ENCODE measurements around the gene FETUB. TPM values are rescaled to one million over a fixed set of nuclear protein-coding genes. Genes with fewer than 3 reads are reported as not detected.
"Not testable (repeated sequence)": the region's sequence is repeated elsewhere in the genome, so short reads cannot be mapped to it uniquely, and the experiment has no call there.

FETUB gene
- total and polyA plus RNA-seq, 12 donors = 0.21 to 0.42 (median 0.30) TPM; not detected in 8

- H3K4me3 ChIP-seq = no peak overlapping the region
- no peaks in the 10 kb centered on the region for H3K36me3 ChIP-seq
- no peak overlapping the region for H3K27ac ChIP-seq
- H3K27me3 ChIP-seq = peaks cover 0 to 21% (median 3%) of the 10 kb centered on the region in 7 donors
- intact Hi-C loops (cut with DNase I) = no loop called here
- 81 to 85% methylated on average over 1 of the region's 1 CpG for WGBS, 2 donors
- DNase-seq (no peak), ATAC-seq (no peak)
- H3K9me3 ChIP-seq = no peaks in the 10 kb centered on the region
- H3K4me1 ChIP-seq = no peaks in the 10 kb centered on the region
- no peak for TF ChIP-seq CTCF (IDR thresholded peaks at IDR 0.05)
These were observed 39.0 kb downstream of the FETUB start for GRCh38 chr3:186679151-186679550.

- ATAC-seq = no peak
- 89 to 97% methylated on average over 1 of the region's 1 CpG for WGBS, 2 donors
- no peak for TF ChIP-seq CTCF (IDR thresholded peaks at IDR 0.05)
- Histone ChIP-seq H3K4me3 (no peak overlapping the region), H3K36me3 (no peaks in the 10 kb centered on the region), H3K27ac (no peak overlapping the region), H3K4me1 (no peaks in the 10 kb centered on the region), H3K27me3 (peaks cover 0 to 11% (median 0%) of the 10 kb centered on the region in 7 donors), H3K9me3 (no peaks in the 10 kb centered on the region)
- no peak for DNase-seq
- intact Hi-C loops (cut with DNase I) = no loop called here
These were observed 40.7 kb downstream of the FETUB start for GRCh38 chr3:186680869-186681268.

- H3K27me3 ChIP-seq = peaks cover 0 to 14% (median 0%) of the 10 kb centered on the region in 7 donors
- no peak overlapping the region for H3K27ac ChIP-seq
- ATAC-seq (no peak), DNase-seq (no peak)
- 54 to 59% methylated on average over 3 of the region's 3 CpGs for WGBS, 2 donors
- H3K9me3 ChIP-seq = no peaks in the 10 kb centered on the region
- H3K36me3 ChIP-seq = no peaks in the 10 kb centered on the region
- intact Hi-C loops (cut with DNase I) = no loop called here
- no peaks in the 10 kb centered on the region for H3K4me1 ChIP-seq
- H3K4me3 ChIP-seq = no peak overlapping the region
- no peak for TF ChIP-seq CTCF (IDR thresholded peaks at IDR 0.05)
These were observed 42.6 kb downstream of the FETUB start for GRCh38 chr3:186682812-186683211.

- 68 to 76% methylated on average over 3 of the region's 3 CpGs for WGBS, 2 donors
- Histone ChIP-seq H3K36me3 (no peaks in the 10 kb centered on the region), H3K4me1 (no peaks in the 10 kb centered on the region), H3K27me3 (peaks cover 0 to 12% (median 0%) of the 10 kb centered on the region in 7 donors), H3K27ac (no peak overlapping the region), H3K9me3 (no peaks in the 10 kb centered on the region), H3K4me3 (no peak overlapping the region)
- intact Hi-C loops (cut with DNase I) = no loop called here
- no peak for TF ChIP-seq CTCF (IDR thresholded peaks at IDR 0.05)
- ATAC-seq = no peak
- DNase-seq = no peak
These were observed 43.8 kb downstream of the FETUB start for GRCh38 chr3:186683979-186684378.

- DNase-seq; intact Hi-C loops (cut with DNase I); H3K4me3 ChIP-seq; ATAC-seq; H3K36me3 ChIP-seq; H3K27ac ChIP-seq; H3K9me3 ChIP-seq; H3K4me1 ChIP-seq: not testable (repeated sequence)
- 61 to 70% methylated on average over 2 of the region's 2 CpGs for WGBS, 2 donors
- peaks cover 0 to 12% (median 0%) of the 10 kb centered on the region in 7 donors for H3K27me3 ChIP-seq
These were observed 46.3 kb downstream of the FETUB start for GRCh38 chr3:186686475-186686874.

All from heart right ventricle (tissue), 16 donors.